GM18520 (cell line): ENCODE results near the gene ZNF620.
A peak's percentile ranks its signal among the peaks of the same experiment; 100 is the strongest.
"Not testable (repeated sequence)": the region's sequence is repeated elsewhere in the genome, so short reads cannot be mapped to it uniquely, and the experiment has no call there.

ENCODE experiments used
- ATAC-seq: cut with Tn5 transposase; IDR thresholded peaks from one replicate; pipeline ENCODE4 v1.9.1; 2021; ENCODE audit not compliant: unreplicated experiment

Gene ZNF620

GRCh38 chr3:40499952-40500351 lies 5.9 kb upstream of the ZNF620 start:
- ATAC-seq = no peak

- no peak for ATAC-seq
Observed at GRCh38 chr3:40502034-40502433, 3.8 kb upstream of the ZNF620 start.

- no peak for ATAC-seq
Observed at GRCh38 chr3:40504636-40505430, 1.0 kb upstream of the ZNF620 start.

- ATAC-seq = no peak
Observed at GRCh38 chr3:40511031-40511718, 5.3 kb downstream of the ZNF620 start.

- no peak for ATAC-seq
Observed at GRCh38 chr3:40516201-40516600, 10.4 kb downstream of the ZNF620 start.

GRCh38 chr3:40518067-40518466 lies 12.2 kb downstream of the ZNF620 start:
- ATAC-seq = no peak

GRCh38 chr3:40518848-40519247 lies 13.0 kb downstream of the ZNF620 start:
- no peak for ATAC-seq

- ATAC-seq = no peak
Observed at GRCh38 chr3:40521254-40521653, 15.4 kb downstream of the ZNF620 start.

- ATAC-seq = no peak
Observed at GRCh38 chr3:40523781-40524180, 17.9 kb downstream of the ZNF620 start.

- no peak for ATAC-seq
Observed at GRCh38 chr3:40524222-40524567, 18.4 kb downstream of the ZNF620 start.

- ATAC-seq = peak; percentile 97
Observed at GRCh38 chr3:40524568-40525285, 18.9 kb downstream of the ZNF620 start, which contains the start of gene ZNF621. Gene ZNF621, plus strand, starts transcription at chr3:40524960. Its CDS starts 881 bp downstream, at chr3:40525841.

GRCh38 chr3:40528426-40528825 lies 22.6 kb downstream of the ZNF620 start:
- no peak for ATAC-seq

- ATAC-seq = no peak
Observed at GRCh38 chr3:40532252-40532651, 26.4 kb downstream of the ZNF620 start.

- no peak for ATAC-seq
Observed at GRCh38 chr3:40534283-40534682, 28.4 kb downstream of the ZNF620 start.

- ATAC-seq = no peak
Observed at GRCh38 chr3:40546816-40547215, 41.0 kb downstream of the ZNF620 start.

- ATAC-seq = no peak
Observed at GRCh38 chr3:40550167-40550566, 44.3 kb downstream of the ZNF620 start.

- no peak for ATAC-seq
Observed at GRCh38 chr3:40557575-40558161, 51.8 kb downstream of the ZNF620 start.

GRCh38 chr3:40562482-40562881 lies 56.6 kb downstream of the ZNF620 start:
- ATAC-seq = not testable (repeated sequence)

GRCh38 chr3:40565629-40566028 lies 59.8 kb downstream of the ZNF620 start:
- not testable (repeated sequence) for ATAC-seq

- ATAC-seq = no peak
Observed at GRCh38 chr3:40566694-40567093, 60.9 kb downstream of the ZNF620 start.
